Activated naive CD4-positive, alpha-beta T cell treated with anti-CD3 and anti-CD28 coated beads, Interleukin-2, amount 50 U/mL, for 16 hours (primary cell): ENCODE measurements around the gene ADAM11.

Experiments
- DNase-seq: peaks from one replicate; pipeline ENCODE4 v3.0.0-alpha.2; 2020

Gene ADAM11

GRCh38 chr17:44776628-44777393 lies 18.0 kb downstream of the ADAM11 start:
- DNase-seq, result no peak

- no peak for DNase-seq
Measured at GRCh38 chr17:44777394-44778348, 18.9 kb downstream of the ADAM11 start.

GRCh38 chr17:44778656-44779210 lies 19.9 kb downstream of the ADAM11 start:
- no peak for DNase-seq

- DNase-seq, result peak; percentile 85
Measured at GRCh38 chr17:44779211-44780025, 20.6 kb downstream of the ADAM11 start.

GRCh38 chr17:44780161-44780560 lies 21.4 kb downstream of the ADAM11 start:
- DNase-seq, result no peak

GRCh38 chr17:44780845-44781480 lies 22.2 kb downstream of the ADAM11 start:
- no peak for DNase-seq

GRCh38 chr17:44781551-44782325 lies 22.9 kb downstream of the ADAM11 start:
- no peak for DNase-seq

GRCh38 chr17:44782326-44782850 lies 23.6 kb downstream of the ADAM11 start:
- DNase-seq, result no peak

- no peak for DNase-seq
Measured at GRCh38 chr17:44785921-44786320, 27.1 kb downstream of the ADAM11 start.

GRCh38 chr17:44786551-44787081 lies 27.8 kb downstream of the ADAM11 start:
- DNase-seq, result no peak

GRCh38 chr17:44787271-44787940 lies 28.6 kb downstream of the ADAM11 start:
- DNase-seq, result no peak

- no peak for DNase-seq
Measured at GRCh38 chr17:44788139-44788538, 29.4 kb downstream of the ADAM11 start.

- no peak for DNase-seq
Measured at GRCh38 chr17:44792276-44792675, 33.5 kb downstream of the ADAM11 start.

- no peak for DNase-seq
Measured at GRCh38 chr17:44793885-44794842, 35.4 kb downstream of the ADAM11 start.

- no peak for DNase-seq
Measured at GRCh38 chr17:44794851-44795413, 36.1 kb downstream of the ADAM11 start.

GRCh38 chr17:44795421-44795820 lies 36.6 kb downstream of the ADAM11 start:
- no peak for DNase-seq

- DNase-seq, result no peak
Measured at GRCh38 chr17:44795928-44796327, 37.1 kb downstream of the ADAM11 start.

GRCh38 chr17:44796731-44797130 lies 37.9 kb downstream of the ADAM11 start:
- no peak for DNase-seq

- DNase-seq, result no peak
Measured at GRCh38 chr17:44797802-44798201, 39.0 kb downstream of the ADAM11 start.
